ENCODE measurements around the gene HEATR9. TPM values are rescaled to one million over a fixed set of nuclear protein-coding genes. Genes with fewer than 3 reads are reported as not detected.

HEATR9 gene
- total RNA-seq, 4 donors from 2014 or later, result not detected

GRCh38 chr17:35890774-35891155 is 22.1 kb upstream of the HEATR9 start:
- H3K4me1 ChIP-seq, result no peaks in the 10 kb centered on the region
- no peaks in the 10 kb centered on the region for H3K36me3 ChIP-seq
- ATAC-seq (no peak), DNase-seq (peak in 1 of 2 donors; percentile 35)
- no peak overlapping the region for H3K27ac ChIP-seq
- H3K9me3 ChIP-seq, result no peaks in the 10 kb centered on the region
- H3K4me3 ChIP-seq, result no peak overlapping the region
- H3K27me3 ChIP-seq, result no peaks in the 10 kb centered on the region
- in situ Hi-C loops (cut with MboI; ENCODE audit: low sequenced_read_pairs in 4 of 4) (no loop called here), intact Hi-C loops (cut with DNase I; ENCODE audit: low total_unique reads) (no loop called here)
- TF ChIP-seq POLR2A (IDR thresholded peaks at IDR 0.05) (no peak), CTCF (IDR thresholded peaks at IDR 0.05 in 4 of 5, conservative IDR thresholded peaks at IDR 0.05 in 1 of 5) (no peak)

- in situ Hi-C loops (cut with MboI; ENCODE audit: low sequenced_read_pairs in 4 of 4) (no loop called here), intact Hi-C loops (cut with DNase I; ENCODE audit: low total_unique reads) (no loop called here)
- Histone ChIP-seq H3K27me3 (no peaks in the 10 kb centered on the region), H3K4me3 (no peak overlapping the region), H3K9me3 (no peaks in the 10 kb centered on the region), H3K27ac (no peak overlapping the region), H3K36me3 (no peaks in the 10 kb centered on the region), H3K4me1 (no peaks in the 10 kb centered on the region)
- TF ChIP-seq POLR2A (IDR thresholded peaks at IDR 0.05) (no peak), CTCF (IDR thresholded peaks at IDR 0.05 in 4 of 5, conservative IDR thresholded peaks at IDR 0.05 in 1 of 5) (no peak)
- DNase-seq (no peak), ATAC-seq (no peak)
These were observed 21.4 kb upstream of the HEATR9 start for GRCh38 chr17:35889818-35890773.

DNA sequence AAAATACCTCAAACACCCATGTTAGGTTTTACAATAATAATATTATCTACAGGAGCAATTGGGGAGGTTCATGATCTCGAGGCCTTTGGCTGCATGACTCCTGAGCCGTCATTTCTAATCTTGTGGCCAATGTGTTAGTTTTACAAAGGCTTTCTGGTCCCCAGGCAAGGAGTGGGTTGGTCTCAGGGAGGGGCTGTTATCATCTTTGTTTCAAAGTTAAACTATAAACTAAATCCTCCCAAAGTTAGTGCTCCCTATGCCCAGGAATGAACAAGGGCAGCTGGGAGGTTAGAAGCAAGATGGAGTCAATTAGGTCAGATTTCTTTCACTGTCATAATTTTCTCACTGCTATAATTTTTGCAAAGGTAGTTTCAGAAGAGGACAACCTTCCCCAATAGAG is 20.6 kb upstream of the HEATR9 start:
- Histone ChIP-seq H3K4me3 (no peak overlapping the region), H3K4me1 (no peaks in the 10 kb centered on the region), H3K9me3 (no peaks in the 10 kb centered on the region), H3K36me3 (no peaks in the 10 kb centered on the region), H3K27ac (no peak overlapping the region), H3K27me3 (no peaks in the 10 kb centered on the region)
- no peak for TF ChIP-seq POLR2A (IDR thresholded peaks at IDR 0.05)
- TF ChIP-seq CTCF (IDR thresholded peaks at IDR 0.05 in 4 of 5, conservative IDR thresholded peaks at IDR 0.05 in 1 of 5), result no peak
- DNase-seq, result no peak
- intact Hi-C loops (cut with DNase I; ENCODE audit: low total_unique reads), result no loop called here
- ATAC-seq, result no peak
- in situ Hi-C loops (cut with MboI; ENCODE audit: low sequenced_read_pairs in 4 of 4), result no loop called here

GRCh38 chr17:35879773-35880654 is 11.3 kb upstream of the HEATR9 start, which contains the start of gene CCL5:
Gene CCL5, minus strand, starts transcription at chr17:35880360.
- H3K27ac ChIP-seq, result no peak within 1 kb of the TSS
- no peak for ATAC-seq
- no peak within 1 kb of the TSS for H3K4me3 ChIP-seq
- H3K27me3 ChIP-seq, result no peaks in the 10 kb centered on the region
- no peak for TF ChIP-seq CTCF (IDR thresholded peaks at IDR 0.05 in 4 of 5, conservative IDR thresholded peaks at IDR 0.05 in 1 of 5)
- no peak for TF ChIP-seq POLR2A (IDR thresholded peaks at IDR 0.05)
- H3K4me1 ChIP-seq, result no peaks in the 10 kb centered on the region
- H3K9me3 ChIP-seq, result no peaks in the 10 kb centered on the region
- DNase-seq, result no peak
- intact Hi-C loops (cut with DNase I; ENCODE audit: low total_unique reads) (no loop called here), in situ Hi-C loops (cut with MboI; ENCODE audit: low sequenced_read_pairs in 4 of 4) (no loop called here)
- no peaks in the 10 kb centered on the region for H3K36me3 ChIP-seq

All from gastrocnemius medialis (tissue), 4 donors.